Sigmoid colon (tissue), 7 donors: Measurements from ENCODE around the gene JOSD2. TPM values are rescaled to one million over a fixed set of nuclear protein-coding genes. Genes with fewer than 3 reads are reported as not detected.

Source experiments
- DNase-seq: peaks from one replicate; pipeline ENCODE4 v3.0.0-alpha.2; 2019
- H3K27ac ChIP-seq, 4 donors: fragments of 200-600 bp; sonication (generic); one replicate each; pipeline ENCODE4 v1.5.1; 2016 to 2019; ENCODE audit warnings: mild to moderate bottlenecking in 1 of 4
- H3K27me3 ChIP-seq, 3 donors: fragments of 200-600 bp; sonication (generic); one replicate each; pipeline ENCODE4 v1.5.1; 2019; ENCODE audit warnings: mild to moderate bottlenecking in 1 of 3
- H3K36me3 ChIP-seq, 4 donors: fragments of 200-600 bp; sonication (generic); one replicate each; pipeline ENCODE4 v1.5.1; 2016 to 2019
- H3K4me1 ChIP-seq, 4 donors: fragments of 200-600 bp; sonication (generic); one replicate each; pipeline ENCODE4 v1.5.1; 2017 to 2019
- H3K4me3 ChIP-seq, 4 donors: fragments of 200-600 bp; sonication (generic); one replicate each; pipeline ENCODE4 v1.5.1; 2017 to 2019; ENCODE audit warnings: mild to moderate bottlenecking in 2 of 4, moderate library complexity in 1 of 4
- H3K9me3 ChIP-seq, 4 donors: fragments of 200-600 bp in 3 of 4; sonication (generic) in 3 of 4; one replicate each; pipeline versions ENCODE4 v1.5.1 to v1.6.1; 2013 to 2019
- EP300 ChIP-seq, 4 donors: sonication (generic); formaldehyde crosslinking; IDR thresholded peaks; one replicate each; pipeline ENCODE4 v1.6.1; 2017; ENCODE audit warnings: antibody characterized with exemption in 4 of 4
- POLR2A ChIP-seq, 2 donors: fragments of 450-650 bp; IDR thresholded peaks; one replicate each; pipeline ENCODE4 v1.6.1; 2016; ENCODE audit warnings: antibody characterized with exemption in 2 of 2, mild to moderate bottlenecking in 2 of 2, moderate library complexity in 2 of 2
- POLR2AphosphoS5 ChIP-seq, 4 donors: sonication (generic); formaldehyde crosslinking; IDR thresholded peaks; one replicate each; pipeline ENCODE4 v1.6.1; 2017; ENCODE audit warnings: antibody characterized with exemption in 4 of 4
- WGBS, 2 donors: extraction: QIAGEN DNeasy Blood & Tissue Kit; methylation state at CpG; one replicate each; pipeline ENCODE4 v1.1.7; 2013; 5-methylcytosine and 5-hydroxymethylcytosine counted together
- intact Hi-C: fragments of 100-400 bp; cut with DNase I; formaldehyde crosslinking; loops from one replicate; pipeline ENCODE4 v1.15.1; 2023
- polyA plus RNA-seq, 3 donors: library from polyadenylated mRNA; stranded (reverse); fragments of 200-250 nt; gene quantifications; one replicate each; pipeline ENCODE4 v1.2.3, GENCODE V29; 2013
- total RNA-seq, 4 donors: library from RNA; depleted of rRNA; stranded (reverse); fragments of >200 nt; gene quantifications; one replicate each; pipeline ENCODE4 v1.1.0, GENCODE V29; 2016
- TF ChIP-seq, protein P1 (sequence below), 4 experiments: fragments of 450-650 bp in 3 of 4; fragments of 200-600 bp in 1 of 4; IDR thresholded peaks; one replicate each; pipeline ENCODE4 v1.5.1; 2016 to 2019; ENCODE audit warnings: antibody characterized with exemption in 4 of 4, mild to moderate bottlenecking in 3 of 4, moderate library complexity in 2 of 4
- donor health status: healthy with polysubstance abuse.
- donor health status: Bipolar disorder and iron deficiency.
- donor health status: healthy.

JOSD2 gene
- total and polyA plus RNA-seq, 7 donors = 23.5 to 85.1 (median 47.9) TPM

DNA sequence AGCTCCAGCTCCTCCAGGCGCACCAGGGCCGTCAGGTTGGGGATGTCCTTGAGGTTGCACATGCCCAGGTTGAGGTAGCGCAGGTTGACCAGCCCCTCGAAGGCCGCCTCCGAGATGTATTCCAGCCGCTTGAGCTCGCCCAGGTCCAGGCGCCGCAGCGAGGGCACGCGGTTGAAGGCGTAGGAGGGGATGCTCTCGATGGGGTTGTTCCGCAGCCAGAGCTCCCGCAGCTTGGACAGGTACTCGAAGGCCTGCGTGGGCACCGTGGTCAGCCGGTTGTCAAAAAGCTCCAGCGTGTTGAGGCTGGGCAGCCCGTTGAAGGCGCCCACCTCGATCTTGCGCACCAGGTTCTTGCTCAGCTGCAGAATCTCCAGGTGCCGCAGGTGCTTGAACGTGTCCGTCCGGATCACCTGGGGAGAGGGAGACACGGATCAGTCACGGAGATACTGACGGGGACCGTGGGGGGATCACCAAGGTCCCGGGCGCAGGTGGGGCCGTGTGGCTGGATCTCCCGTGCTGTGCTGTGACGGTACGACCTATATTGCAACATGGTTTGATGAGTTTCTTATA, 8.1 kb upstream of the JOSD2 start:
- Histone ChIP-seq H3K4me1 (no peaks in the 10 kb centered on the region), H3K27ac (no peak overlapping the region), H3K9me3 (no peaks in the 10 kb centered on the region), H3K36me3 (no peaks in the 10 kb centered on the region), H3K4me3 (no peak overlapping the region), H3K27me3 (peaks cover 0 to 14% (median 0%) of the 10 kb centered on the region in 3 donors)
- no peak for DNase-seq
- intact Hi-C loops = loop anchor here (10.0 kb wide), 1 partner anchor 206 kb away; the partner anchor contains the start of gene CLEC11A
- TF ChIP-seq POLR2A (IDR thresholded peaks at IDR 0.05) (no peak), EP300 (IDR thresholded peaks at IDR 0.05) (no peak), POLR2AphosphoS5 (IDR thresholded peaks at IDR 0.05) (no peak)
- TF ChIP-seq, protein P1, sequence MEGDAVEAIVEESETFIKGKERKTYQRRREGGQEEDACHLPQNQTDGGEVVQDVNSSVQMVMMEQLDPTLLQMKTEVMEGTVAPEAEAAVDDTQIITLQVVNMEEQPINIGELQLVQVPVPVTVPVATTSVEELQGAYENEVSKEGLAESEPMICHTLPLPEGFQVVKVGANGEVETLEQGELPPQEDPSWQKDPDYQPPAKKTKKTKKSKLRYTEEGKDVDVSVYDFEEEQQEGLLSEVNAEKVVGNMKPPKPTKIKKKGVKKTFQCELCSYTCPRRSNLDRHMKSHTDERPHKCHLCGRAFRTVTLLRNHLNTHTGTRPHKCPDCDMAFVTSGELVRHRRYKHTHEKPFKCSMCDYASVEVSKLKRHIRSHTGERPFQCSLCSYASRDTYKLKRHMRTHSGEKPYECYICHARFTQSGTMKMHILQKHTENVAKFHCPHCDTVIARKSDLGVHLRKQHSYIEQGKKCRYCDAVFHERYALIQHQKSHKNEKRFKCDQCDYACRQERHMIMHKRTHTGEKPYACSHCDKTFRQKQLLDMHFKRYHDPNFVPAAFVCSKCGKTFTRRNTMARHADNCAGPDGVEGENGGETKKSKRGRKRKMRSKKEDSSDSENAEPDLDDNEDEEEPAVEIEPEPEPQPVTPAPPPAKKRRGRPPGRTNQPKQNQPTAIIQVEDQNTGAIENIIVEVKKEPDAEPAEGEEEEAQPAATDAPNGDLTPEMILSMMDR (IDR thresholded peaks at IDR 0.05) = no peak
- WGBS, 2 donors = 96 to 97% methylated on average over 40 of the region's 40 CpGs

DNA sequence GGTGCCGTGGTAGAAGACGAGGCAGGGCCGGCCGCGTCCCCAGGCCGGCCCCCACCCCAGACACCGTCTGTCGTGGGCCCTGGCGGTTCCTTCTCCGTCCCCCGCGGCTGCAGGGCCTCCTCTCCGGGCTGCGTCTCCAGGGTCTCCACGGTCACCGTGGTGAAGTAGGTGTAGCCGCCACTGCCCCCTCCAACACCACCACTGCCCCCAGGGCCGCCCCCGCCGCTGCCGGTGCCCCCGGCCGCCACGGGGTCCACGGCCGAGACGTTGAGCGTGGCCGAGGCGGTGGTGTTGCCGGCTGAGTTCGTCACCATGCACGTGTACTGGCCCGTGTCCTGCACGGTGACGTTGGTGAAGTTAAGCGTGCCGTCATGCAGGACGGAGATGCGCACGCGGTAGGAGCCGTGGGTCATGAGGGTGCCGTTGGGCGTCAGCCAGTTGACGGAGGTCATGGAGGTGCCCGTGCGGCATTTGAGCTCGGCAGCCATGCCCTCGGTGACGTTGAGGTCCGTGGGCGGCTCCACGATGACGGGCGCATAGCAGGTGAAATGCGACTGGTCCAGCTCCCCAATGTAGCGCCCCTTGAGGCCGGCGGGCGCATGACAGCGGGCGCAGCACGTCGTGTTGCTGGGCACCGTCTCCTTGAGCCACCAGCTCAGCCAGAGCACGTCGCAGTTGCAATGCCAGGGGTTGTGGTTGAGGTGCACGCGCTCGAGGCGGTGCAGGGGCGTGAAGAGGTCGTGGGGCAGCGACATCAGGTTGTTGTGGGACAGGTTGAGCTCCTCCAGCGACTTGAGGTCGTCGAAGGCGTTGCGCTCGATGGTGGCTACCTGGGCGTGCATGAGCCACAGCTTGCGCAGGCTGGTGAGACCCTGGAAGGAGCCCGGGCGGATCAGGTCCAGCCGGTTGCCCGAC, 7.4 kb upstream of the JOSD2 start:
- H3K4me1 ChIP-seq = no peaks in the 10 kb centered on the region
- no peak for DNase-seq
- H3K27ac ChIP-seq = no peak overlapping the region
- no peak overlapping the region for H3K4me3 ChIP-seq
- TF ChIP-seq POLR2AphosphoS5 (IDR thresholded peaks at IDR 0.05) (no peak), POLR2A (IDR thresholded peaks at IDR 0.05) (no peak), EP300 (IDR thresholded peaks at IDR 0.05) (no peak)
- TF ChIP-seq, protein P1 (IDR thresholded peaks at IDR 0.05) = no peak
- intact Hi-C loops = loop anchor here (10.0 kb wide), 1 partner anchor 206 kb away; the partner anchor contains the start of gene CLEC11A
- 95 to 96% methylated on average over 87 of the region's 87 CpGs for WGBS, 2 donors
- no peaks in the 10 kb centered on the region for H3K36me3 ChIP-seq
- peaks cover 0 to 14% (median 0%) of the 10 kb centered on the region in 3 donors for H3K27me3 ChIP-seq
- H3K9me3 ChIP-seq = no peaks in the 10 kb centered on the region

DNA sequence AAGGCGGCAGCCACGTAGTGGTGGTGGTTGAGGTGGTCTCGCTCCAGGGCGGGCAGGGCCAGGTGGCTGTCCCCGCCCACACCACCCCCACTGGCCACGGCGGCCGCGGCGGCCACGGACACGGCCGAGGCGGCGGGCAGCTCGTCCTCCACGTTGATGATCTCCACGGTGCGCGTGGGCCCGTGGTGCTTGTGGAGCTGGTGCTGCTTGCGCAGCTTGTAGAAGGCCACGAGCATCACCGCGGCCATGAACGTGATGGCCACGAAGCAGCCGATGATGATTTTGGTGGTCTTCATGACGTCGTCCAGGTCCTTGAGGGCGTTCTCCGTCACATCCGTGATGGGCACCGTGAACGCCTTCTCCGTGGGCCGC, 6.7 kb upstream of the JOSD2 start:
- H3K27ac ChIP-seq = no peak overlapping the region
- TF ChIP-seq POLR2A (IDR thresholded peaks at IDR 0.05) = no peak
- H3K9me3 ChIP-seq = no peaks in the 10 kb centered on the region
- no peak overlapping the region for H3K4me3 ChIP-seq
- intact Hi-C loops = loop anchor here (10.0 kb wide), 1 partner anchor 207 kb away; the partner anchor contains the start of gene CLEC11A
- 95 to 96% methylated on average over 37 of the region's 37 CpGs for WGBS, 2 donors
- H3K27me3 ChIP-seq = peaks cover 0 to 14% (median 0%) of the 10 kb centered on the region in 3 donors
- no peaks in the 10 kb centered on the region for H3K36me3 ChIP-seq
- DNase-seq = no peak
- H3K4me1 ChIP-seq = no peaks in the 10 kb centered on the region

DNA sequence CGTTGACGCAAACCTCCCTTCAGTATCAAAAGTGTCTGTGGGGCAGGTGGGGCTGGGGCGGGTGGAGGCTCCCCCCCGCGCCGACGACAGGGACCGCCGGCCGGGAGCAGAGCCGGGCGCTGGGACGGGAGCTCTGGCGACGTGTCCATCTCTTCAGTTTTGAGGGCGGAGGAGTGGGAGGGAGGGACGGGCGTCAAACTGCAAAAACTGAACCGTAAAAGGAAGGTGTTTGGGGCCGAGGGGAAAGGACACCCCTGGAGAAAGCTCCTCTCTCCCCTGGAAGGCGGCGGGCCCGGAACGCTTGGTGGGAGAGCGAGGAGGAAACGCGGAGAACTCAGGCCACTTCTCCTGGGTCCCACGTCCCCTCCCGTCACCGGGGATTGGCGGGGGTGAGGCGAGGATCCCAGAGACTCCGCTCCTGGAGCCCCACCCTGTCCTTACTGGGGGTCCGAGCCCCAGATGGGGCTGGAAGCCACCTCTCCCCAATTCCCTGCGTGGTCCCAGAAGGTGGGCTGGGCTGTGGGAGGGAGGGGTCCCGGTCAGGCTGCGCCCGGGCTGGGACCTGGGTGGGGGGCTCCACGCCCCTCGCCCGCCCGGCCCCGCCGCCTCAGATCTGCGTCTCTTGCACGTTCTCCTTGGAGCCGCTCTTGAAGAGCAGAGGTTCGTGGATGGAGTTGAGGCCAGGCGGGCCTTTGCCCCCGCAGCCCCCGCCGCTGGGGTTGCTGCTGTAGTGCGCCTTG, 6.1 kb upstream of the JOSD2 start:
- DNase-seq = no peak
- intact Hi-C loops = loop anchor here (10.0 kb wide), 1 partner anchor 208 kb away; the partner anchor contains the start of gene CLEC11A
- no peak overlapping the region for H3K27ac ChIP-seq
- 50 to 62% methylated on average over 53 of the region's 53 CpGs for WGBS, 2 donors
- H3K9me3 ChIP-seq = no peaks in the 10 kb centered on the region
- H3K4me1 ChIP-seq = no peaks in the 10 kb centered on the region
- no peak overlapping the region for H3K4me3 ChIP-seq
- TF ChIP-seq, protein P1 (IDR thresholded peaks at IDR 0.05) = no peak
- TF ChIP-seq POLR2A (IDR thresholded peaks at IDR 0.05) (no peak), POLR2AphosphoS5 (IDR thresholded peaks at IDR 0.05) (no peak), EP300 (IDR thresholded peaks at IDR 0.05) (no peak)
- H3K36me3 ChIP-seq = no peaks in the 10 kb centered on the region
- H3K27me3 ChIP-seq = peaks cover 0 to 14% (median 0%) of the 10 kb centered on the region in 3 donors
